ENCODE measurements around the gene APLN. TPM values are rescaled to one million over a fixed set of nuclear protein-coding genes. Genes with fewer than 3 reads are reported as not detected.
A peak's percentile ranks its signal among the peaks of the same experiment; 100 is the strongest.

The APLN gene
- total RNA-seq, 2 donors from 2014 or later = 0.28 to 2.5 TPM

DNA sequence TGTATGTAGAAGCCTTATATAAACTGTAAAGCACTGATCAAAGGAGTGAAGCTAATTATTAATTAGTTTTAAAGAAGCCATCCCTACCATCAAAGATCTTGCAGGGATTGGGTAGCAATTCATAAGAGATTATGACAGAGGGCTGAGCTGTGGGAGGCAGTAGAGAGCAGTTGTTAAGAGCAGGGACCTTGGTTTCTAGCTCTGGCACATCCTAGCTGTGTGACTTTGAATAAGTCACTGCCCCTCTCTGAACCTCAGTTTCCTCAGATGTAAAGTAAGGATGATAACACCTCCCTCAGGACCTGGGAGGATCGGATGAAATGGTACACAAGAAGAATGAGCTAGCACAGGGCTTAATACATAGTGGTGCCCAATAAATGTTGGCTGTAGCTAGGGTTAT lies 45.4 kb downstream of the APLN start:
- Mint-ChIP-seq H3K27ac (peak overlapping the region; percentile 30), H3K36me3 (ENCODE audit: low read depth) (no peaks in the 10 kb centered on the region), H3K4me1 (no peaks in the 10 kb centered on the region), H3K4me3 (no peak overlapping the region), H3K9me3 (no peaks in the 10 kb centered on the region), H3K27me3 (no peaks in the 10 kb centered on the region)
- no peak for ATAC-seq (replicated peaks)

DNA sequence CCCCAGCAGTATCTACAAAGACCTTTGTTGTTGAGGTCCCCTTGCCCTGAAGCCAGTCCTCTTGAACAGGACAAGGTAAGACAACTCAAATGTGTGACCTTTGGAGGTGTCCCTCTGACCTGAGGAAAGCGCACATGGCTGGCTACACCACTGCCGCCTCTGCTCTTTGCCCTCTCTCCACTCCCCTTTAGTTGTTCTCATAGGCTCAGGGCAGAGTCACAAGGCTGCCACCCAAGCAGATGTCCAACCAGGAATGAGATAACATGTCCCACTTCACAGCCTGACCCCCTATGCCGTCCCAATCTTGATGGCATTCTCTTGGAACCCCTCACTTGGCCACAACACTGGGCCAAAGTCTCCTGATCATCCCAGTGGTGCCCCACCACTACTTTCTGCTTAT lies 46.3 kb downstream of the APLN start:
- no peak overlapping the region for H3K27ac Mint-ChIP-seq
- ATAC-seq (replicated peaks) = no peak
- no peaks in the 10 kb centered on the region for H3K36me3 Mint-ChIP-seq (ENCODE audit: low read depth)
- no peaks in the 10 kb centered on the region for H3K9me3 Mint-ChIP-seq
- H3K27me3 Mint-ChIP-seq = no peaks in the 10 kb centered on the region
- no peak overlapping the region for H3K4me3 Mint-ChIP-seq
- no peaks in the 10 kb centered on the region for H3K4me1 Mint-ChIP-seq

DNA sequence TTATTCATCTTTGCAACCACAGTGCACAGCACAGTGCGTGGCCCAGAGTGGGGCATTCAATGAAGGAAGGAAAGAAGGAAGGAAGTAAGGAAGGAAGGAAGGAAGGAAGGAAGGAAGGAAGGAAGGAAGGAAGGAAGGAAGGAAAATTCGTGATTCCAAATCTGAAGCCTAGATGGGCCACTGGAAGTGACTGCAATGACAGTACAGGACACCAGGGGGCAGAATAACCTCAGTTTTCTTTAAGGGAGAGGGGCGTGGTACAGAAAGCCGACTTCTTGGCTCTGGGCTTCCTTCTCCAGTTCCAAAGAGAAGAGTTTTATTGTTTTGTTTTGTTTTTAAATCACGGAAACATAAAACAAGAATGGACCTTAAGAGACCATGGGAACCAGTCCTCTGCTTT lies 47.8 kb downstream of the APLN start:
- H3K9me3 Mint-ChIP-seq = no peaks in the 10 kb centered on the region
- H3K36me3 Mint-ChIP-seq (ENCODE audit: low read depth) = no peaks in the 10 kb centered on the region
- no peak overlapping the region for H3K4me3 Mint-ChIP-seq
- no peak overlapping the region for H3K27ac Mint-ChIP-seq
- no peaks in the 10 kb centered on the region for H3K4me1 Mint-ChIP-seq
- no peaks in the 10 kb centered on the region for H3K27me3 Mint-ChIP-seq
- ATAC-seq (replicated peaks) = no peak

DNA sequence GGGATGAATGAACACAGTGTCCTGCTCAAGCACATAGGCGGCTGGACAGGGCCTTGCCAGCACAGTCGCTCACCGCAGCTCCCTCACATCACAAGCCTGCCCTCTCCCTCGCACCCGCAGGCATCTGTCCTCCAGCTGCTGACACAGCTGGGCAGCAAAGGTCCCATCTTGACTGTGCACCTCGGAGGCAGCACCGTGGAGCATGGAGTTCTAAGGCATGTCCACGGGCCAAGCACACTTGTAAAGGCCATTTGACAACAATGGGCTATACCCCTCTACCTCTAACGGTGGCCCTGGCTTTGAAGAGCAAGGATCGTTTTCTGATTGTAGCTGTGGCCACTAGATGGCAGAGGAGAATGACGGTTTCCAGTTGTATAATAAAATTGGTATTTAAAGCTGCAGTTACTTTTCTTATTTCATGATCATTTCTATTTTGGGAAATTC lies 53.8 kb downstream of the APLN start:
- Mint-ChIP-seq H3K4me1 (no peaks in the 10 kb centered on the region), H3K9me3 (no peaks in the 10 kb centered on the region), H3K27ac (no peak overlapping the region), H3K4me3 (no peak overlapping the region), H3K27me3 (no peaks in the 10 kb centered on the region), H3K36me3 (ENCODE audit: low read depth) (no peaks in the 10 kb centered on the region)
- ATAC-seq (replicated peaks) = no peak

DNA sequence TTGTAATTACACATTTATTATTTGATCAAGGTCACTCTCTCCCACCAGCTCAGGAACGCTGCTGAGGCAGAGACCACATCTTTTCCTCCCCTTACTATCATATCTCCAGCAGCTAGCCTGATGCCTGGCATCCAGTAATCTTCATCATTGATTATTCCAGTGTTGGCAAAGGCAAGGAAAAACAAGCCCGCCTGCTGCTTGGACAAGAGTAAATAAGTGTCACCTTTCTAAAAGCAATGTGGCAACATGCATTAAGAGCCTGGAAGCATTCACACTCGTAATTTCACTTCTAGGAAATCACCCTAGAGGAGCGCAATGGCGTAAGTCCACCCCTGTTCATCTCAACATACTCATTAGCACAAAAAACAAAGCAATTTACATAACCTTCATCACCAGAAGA lies 54.8 kb downstream of the APLN start:
- H3K9me3 Mint-ChIP-seq = no peaks in the 10 kb centered on the region
- no peak overlapping the region for H3K27ac Mint-ChIP-seq
- no peaks in the 10 kb centered on the region for H3K36me3 Mint-ChIP-seq (ENCODE audit: low read depth)
- no peak for ATAC-seq (replicated peaks)
- H3K27me3 Mint-ChIP-seq = no peaks in the 10 kb centered on the region
- no peaks in the 10 kb centered on the region for H3K4me1 Mint-ChIP-seq
- no peak overlapping the region for H3K4me3 Mint-ChIP-seq

DNA sequence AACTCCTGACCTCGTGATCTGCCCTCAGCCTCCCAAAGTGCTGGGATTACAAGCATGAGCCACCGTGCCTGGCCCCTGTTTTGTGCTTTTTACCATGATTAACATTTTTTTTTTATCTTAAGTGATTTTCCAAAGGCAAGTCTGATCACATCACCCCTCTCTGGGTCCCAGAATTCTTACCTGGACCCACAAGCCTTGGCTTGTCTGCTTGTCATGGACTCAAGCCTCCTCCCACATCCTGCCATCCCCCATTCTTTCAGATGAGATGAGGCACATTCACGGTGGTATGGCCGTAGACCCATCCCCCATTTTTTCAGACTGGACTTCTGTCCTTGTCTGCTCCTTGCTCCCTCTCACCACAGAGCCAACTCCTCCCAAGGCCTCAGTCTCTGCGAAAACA lies 55.3 kb downstream of the APLN start:
- no peaks in the 10 kb centered on the region for H3K9me3 Mint-ChIP-seq
- ATAC-seq (replicated peaks) = no peak
- no peaks in the 10 kb centered on the region for H3K27me3 Mint-ChIP-seq
- no peak overlapping the region for H3K4me3 Mint-ChIP-seq
- no peaks in the 10 kb centered on the region for H3K36me3 Mint-ChIP-seq (ENCODE audit: low read depth)
- H3K4me1 Mint-ChIP-seq = no peaks in the 10 kb centered on the region
- no peak overlapping the region for H3K27ac Mint-ChIP-seq

DNA sequence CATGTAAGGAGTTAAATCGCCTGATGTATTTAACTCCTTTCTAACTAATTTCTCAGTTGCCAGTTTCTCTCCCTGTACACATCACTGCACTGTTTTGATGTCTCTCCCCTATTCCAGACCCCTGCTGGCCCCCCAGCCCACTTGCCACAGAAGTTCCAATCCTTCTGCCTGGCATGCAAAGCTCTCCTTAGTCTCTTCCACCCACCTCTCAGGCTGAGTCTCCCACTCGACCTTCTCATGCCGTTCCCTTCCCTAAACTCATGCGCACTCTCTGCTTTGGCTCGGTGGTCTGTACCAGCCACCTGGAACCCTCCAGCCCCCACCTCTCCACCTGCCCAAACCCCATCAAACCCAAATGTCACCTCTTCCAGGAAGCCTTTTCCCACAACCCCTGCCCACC lies 56.9 kb downstream of the APLN start:
- Mint-ChIP-seq H3K27me3 (no peaks in the 10 kb centered on the region), H3K4me3 (no peak overlapping the region), H3K27ac (no peak overlapping the region), H3K4me1 (no peaks in the 10 kb centered on the region), H3K9me3 (no peaks in the 10 kb centered on the region), H3K36me3 (ENCODE audit: low read depth) (no peaks in the 10 kb centered on the region)
- ATAC-seq (replicated peaks) = no peak

DNA sequence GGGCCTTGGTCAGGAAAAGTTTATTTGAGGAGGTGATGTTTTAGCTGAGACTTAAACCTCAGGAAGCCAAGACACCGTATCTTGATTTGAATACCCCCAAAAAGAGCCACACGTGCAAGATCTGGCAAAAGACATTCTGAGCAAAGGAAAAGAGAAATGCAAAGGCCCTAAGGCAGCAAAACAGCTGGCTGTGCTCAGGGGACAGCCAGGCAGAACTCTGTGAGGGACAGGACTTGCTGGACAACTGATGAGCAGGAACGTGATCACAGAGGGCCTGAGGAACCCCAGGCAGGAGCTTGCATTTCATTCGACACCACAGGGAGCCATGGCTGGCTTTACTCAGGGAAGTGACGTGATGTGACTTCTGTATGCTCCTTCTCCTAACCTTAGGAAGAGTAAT lies 58.7 kb downstream of the APLN start:
- Mint-ChIP-seq H3K27me3 (no peaks in the 10 kb centered on the region), H3K9me3 (no peaks in the 10 kb centered on the region), H3K36me3 (ENCODE audit: low read depth) (no peaks in the 10 kb centered on the region), H3K4me1 (no peaks in the 10 kb centered on the region), H3K4me3 (no peak overlapping the region), H3K27ac (no peak overlapping the region)
- ATAC-seq (replicated peaks) = no peak

Other genes starting within 250 kb of the APLN start
- gene SMARCA1, start 131.5 kb downstream of the APLN start, total RNA-seq = under 1 TPM in 1 of 2 donors, not detected in 1; 0.53 TPM
- gene OCRL, start 114.7 kb downstream of the APLN start, total RNA-seq = 1 to 10 TPM in 1 of 2 donors, under 1 TPM in 1; 0.77 to 1.1 TPM
- under 1 TPM; 0.45 to 0.52 TPM for gene XPNPEP2, start 84.0 kb upstream of the APLN start, total RNA-seq
- gene SASH3, start 125.0 kb upstream of the APLN start, total RNA-seq = 100 to 1,000 TPM; 103 to 191 TPM
- gene ZDHHC9, start 188.9 kb upstream of the APLN start, total RNA-seq = 10 to 100 TPM; 16.4 to 19.8 TPM